Measurements from ENCODE around the gene MATCAP1. TPM values are rescaled to one million over a fixed set of nuclear protein-coding genes. Genes with fewer than 3 reads are reported as not detected.

The MATCAP1 gene
- total RNA-seq, 2 donors from 2014 or later: 24.0 to 43.0 TPM

DNA sequence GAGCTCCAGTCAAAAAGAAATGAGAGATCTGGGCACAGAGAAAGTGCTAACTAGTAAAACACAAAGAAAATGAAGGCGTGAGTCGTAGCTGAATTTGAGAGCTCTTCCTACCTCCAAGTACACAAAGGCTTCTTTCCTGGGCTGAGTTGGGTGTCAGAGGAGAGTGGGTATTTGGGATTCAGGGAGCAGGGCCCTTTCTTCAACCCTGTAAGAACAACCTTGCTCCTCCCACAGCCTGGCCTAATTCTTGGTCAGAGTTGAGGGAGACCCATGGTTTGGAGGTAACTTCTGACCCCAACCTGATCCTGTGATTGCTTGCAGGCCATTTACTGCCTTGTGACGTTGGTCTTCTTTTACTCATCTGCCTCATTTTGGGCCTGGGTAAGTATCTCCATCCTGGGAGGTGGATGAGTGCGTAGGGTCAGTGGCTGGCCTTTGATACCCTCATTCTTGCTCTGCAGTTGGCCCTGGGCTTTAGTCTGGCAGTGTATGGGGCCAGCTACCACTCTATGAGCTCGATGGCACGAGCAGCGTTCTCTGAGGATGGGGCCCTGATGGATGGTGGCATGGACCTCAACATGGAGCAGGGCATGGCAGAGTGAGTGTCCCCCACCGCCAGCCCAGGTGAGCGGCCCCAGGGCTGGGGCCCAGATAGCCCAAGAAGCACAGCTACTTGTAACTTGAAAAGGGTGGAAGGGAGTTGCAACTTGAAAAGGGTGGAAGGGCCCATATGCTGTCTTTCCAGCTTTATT is 44.4 kb upstream of the MATCAP1 start:
- TF ChIP-seq, protein P1, sequence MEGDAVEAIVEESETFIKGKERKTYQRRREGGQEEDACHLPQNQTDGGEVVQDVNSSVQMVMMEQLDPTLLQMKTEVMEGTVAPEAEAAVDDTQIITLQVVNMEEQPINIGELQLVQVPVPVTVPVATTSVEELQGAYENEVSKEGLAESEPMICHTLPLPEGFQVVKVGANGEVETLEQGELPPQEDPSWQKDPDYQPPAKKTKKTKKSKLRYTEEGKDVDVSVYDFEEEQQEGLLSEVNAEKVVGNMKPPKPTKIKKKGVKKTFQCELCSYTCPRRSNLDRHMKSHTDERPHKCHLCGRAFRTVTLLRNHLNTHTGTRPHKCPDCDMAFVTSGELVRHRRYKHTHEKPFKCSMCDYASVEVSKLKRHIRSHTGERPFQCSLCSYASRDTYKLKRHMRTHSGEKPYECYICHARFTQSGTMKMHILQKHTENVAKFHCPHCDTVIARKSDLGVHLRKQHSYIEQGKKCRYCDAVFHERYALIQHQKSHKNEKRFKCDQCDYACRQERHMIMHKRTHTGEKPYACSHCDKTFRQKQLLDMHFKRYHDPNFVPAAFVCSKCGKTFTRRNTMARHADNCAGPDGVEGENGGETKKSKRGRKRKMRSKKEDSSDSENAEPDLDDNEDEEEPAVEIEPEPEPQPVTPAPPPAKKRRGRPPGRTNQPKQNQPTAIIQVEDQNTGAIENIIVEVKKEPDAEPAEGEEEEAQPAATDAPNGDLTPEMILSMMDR (IDR thresholded peaks at IDR 0.05): no peak
- DNase-seq: no peak
- Histone ChIP-seq H3K4me1 (peaks cover 3% of the 10 kb centered on the region), H3K36me3 (peaks cover 19% of the 10 kb centered on the region), H3K27ac (no peak overlapping the region), H3K9ac (ENCODE audit: low read depth in 2 of 2, low read length in 2 of 2) (peak overlapping the region in 1 of 2 donors; percentile 98), H3K4me3 (peak overlapping the region; percentile 95), H3K9me3 (no peaks in the 10 kb centered on the region), H3K27me3 (no peaks in the 10 kb centered on the region)
- intact Hi-C loops (cut with DNase I): no loop called here

DNA sequence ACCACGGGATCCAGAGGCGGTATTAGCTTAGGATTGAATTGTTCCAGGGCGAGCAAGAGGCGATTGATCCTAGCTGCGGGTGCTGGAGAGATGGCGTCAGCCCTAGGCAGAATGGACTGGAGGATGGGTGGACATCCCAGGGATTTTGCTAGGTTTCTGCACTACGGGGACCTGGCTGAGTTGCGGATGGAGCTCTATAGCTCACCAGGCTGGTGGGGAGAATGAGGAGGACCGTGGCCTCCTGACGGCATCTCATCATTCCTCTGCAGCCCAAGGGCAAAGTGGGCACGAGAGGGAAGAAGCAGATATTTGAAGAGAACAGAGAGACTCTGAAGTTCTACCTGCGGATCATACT is 43.8 kb upstream of the MATCAP1 start:
- DNase-seq: no peak
- Histone ChIP-seq H3K27ac (peak overlapping the region; percentile 56), H3K9me3 (no peaks in the 10 kb centered on the region), H3K4me3 (peak overlapping the region; percentile 95), H3K9ac (ENCODE audit: low read depth in 2 of 2, low read length in 2 of 2) (peak overlapping the region; percentile 91 to 98), H3K27me3 (no peaks in the 10 kb centered on the region), H3K36me3 (peaks cover 19% of the 10 kb centered on the region), H3K4me1 (peaks cover 3% of the 10 kb centered on the region)
- TF ChIP-seq, protein P1 (IDR thresholded peaks at IDR 0.05): no peak
- intact Hi-C loops (cut with DNase I): no loop called here

DNA sequence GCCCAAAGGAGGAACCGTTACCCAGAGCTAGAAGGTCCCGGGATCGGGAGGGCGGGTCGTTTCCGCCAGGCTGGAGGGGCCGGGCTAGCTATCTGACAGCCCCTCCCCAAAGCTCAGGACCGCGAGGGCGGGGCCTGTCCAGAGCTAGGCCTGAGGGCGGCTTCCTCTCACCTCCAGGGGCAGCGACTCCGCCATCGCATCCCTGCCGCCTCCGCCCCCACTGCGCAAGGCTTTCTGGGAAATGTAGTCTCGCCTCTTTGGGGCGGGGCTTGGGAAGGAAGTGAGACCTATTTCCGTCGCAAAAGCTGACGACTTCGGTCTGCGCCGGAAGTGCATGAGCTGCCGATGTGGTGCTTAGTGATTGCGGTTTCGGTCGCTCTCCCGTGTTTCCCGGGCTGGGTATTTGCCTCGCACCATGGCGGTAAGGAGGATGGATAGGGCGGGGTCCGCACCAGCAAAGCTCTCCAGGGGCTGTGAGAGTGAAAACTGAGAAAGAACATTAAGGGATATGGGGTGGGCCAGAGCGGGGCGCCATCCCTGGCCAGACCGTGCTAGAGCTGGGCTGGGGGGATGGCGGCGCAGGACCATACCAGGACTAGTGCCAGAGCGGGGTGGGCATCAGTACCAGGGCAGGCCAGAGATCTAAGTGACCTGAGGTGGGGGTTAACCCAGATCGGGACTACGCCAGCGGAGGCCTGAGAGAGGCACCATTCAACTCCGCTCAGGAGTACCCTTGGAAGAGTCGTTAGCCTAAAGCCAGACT is 43.2 kb upstream of the MATCAP1 start, which contains the start of gene TMEM208:
Gene TMEM208, plus strand, starts transcription at position 327 of the 763 bp plus-strand sequence. Its CDS starts 89 bp downstream, at position 416.
- H3K36me3 ChIP-seq: peaks cover 19% of the 10 kb centered on the region
- H3K27me3 ChIP-seq: no peaks in the 10 kb centered on the region
- H3K4me1 ChIP-seq: peaks cover 3% of the 10 kb centered on the region
- peak within 1 kb of the TSS; percentile 95 for H3K4me3 ChIP-seq
- peak; percentile 99 for DNase-seq
- H3K9me3 ChIP-seq: no peaks in the 10 kb centered on the region
- intact Hi-C loops (cut with DNase I): no loop called here
- TF ChIP-seq, protein P1 (IDR thresholded peaks at IDR 0.05): no peak
- peak within 1 kb of the TSS; percentile 56 for H3K27ac ChIP-seq
- peak within 1 kb of the TSS; percentile 91 to 98 for H3K9ac ChIP-seq (ENCODE audit: low read depth in 2 of 2, low read length in 2 of 2)

DNA sequence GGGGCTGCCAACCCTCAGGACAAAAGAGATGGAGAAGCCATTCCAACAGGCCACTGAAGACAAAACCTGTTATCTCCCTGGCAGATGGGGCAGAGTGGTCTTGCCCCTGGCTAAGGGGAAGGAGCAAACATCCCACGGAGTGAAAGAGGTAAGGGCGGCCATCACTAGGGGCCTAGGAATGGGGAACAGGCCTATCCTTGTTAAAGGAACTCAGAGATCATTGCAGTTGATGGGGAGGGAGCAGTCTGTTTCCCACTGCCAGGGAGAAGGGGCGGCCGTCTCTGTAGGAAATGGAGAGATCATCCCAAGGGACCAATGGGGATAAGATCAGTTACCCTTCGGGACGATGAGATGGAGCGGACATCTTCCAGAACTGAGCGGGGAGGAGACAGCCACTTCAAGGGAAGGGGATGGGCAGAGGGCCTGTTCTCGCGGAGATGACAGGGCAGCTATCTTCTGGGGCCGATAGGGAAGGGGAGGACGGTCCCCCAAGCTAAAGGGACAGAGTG is 42.6 kb upstream of the MATCAP1 start:
- peaks cover 3% of the 10 kb centered on the region for H3K4me1 ChIP-seq
- no peak for DNase-seq

DNA sequence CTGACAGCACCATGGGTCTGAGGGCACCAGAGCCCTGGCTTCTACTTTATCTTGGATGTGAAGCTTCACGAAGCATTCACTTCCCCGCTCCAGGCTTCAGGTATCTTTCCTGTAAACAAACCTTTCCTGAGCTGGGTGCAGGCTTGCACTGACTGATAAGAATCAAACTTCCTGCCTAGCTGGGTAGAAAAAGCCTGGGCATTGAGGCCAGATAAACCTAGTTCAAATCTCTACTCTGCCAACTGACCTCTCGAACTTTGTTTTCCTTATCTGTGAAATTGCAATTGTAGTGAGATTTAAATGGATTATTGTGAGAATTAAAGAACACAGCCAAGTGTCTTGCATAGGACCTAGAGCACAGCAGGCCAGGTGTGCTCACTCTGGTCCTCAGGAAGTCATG is 40.2 kb upstream of the MATCAP1 start:
- Histone ChIP-seq H3K36me3 (no peaks in the 10 kb centered on the region), H3K27ac (no peak overlapping the region), H3K4me1 (peaks cover 3% of the 10 kb centered on the region), H3K9ac (ENCODE audit: low read depth in 2 of 2, low read length in 2 of 2) (no peak overlapping the region), H3K9me3 (no peaks in the 10 kb centered on the region), H3K4me3 (no peak overlapping the region), H3K27me3 (no peaks in the 10 kb centered on the region)
- DNase-seq: no peak
- intact Hi-C loops (cut with DNase I): no loop called here
- TF ChIP-seq, protein P1 (IDR thresholded peaks at IDR 0.05): no peak

More for the DNA sequence above, 42.6 kb upstream of the MATCAP1 start:
- H3K27me3 ChIP-seq: no peaks in the 10 kb centered on the region
- TF ChIP-seq, protein P1 (IDR thresholded peaks at IDR 0.05): no peak
- H3K27ac ChIP-seq: peak overlapping the region; percentile 54
- intact Hi-C loops (cut with DNase I): no loop called here
- peaks cover 13% of the 10 kb centered on the region for H3K36me3 ChIP-seq
- peak overlapping the region; percentile 95 for H3K4me3 ChIP-seq
- no peaks in the 10 kb centered on the region for H3K9me3 ChIP-seq
- peak overlapping the region; percentile 37 to 98 for H3K9ac ChIP-seq (ENCODE audit: low read depth in 2 of 2, low read length in 2 of 2)
